ENCODE measurements around the gene SLC45A3. TPM values are rescaled to one million over a fixed set of nuclear protein-coding genes. Genes with fewer than 3 reads are reported as not detected.
A peak's percentile ranks its signal among the peaks of the same experiment; 100 is the strongest.

Gene SLC45A3, protein sequence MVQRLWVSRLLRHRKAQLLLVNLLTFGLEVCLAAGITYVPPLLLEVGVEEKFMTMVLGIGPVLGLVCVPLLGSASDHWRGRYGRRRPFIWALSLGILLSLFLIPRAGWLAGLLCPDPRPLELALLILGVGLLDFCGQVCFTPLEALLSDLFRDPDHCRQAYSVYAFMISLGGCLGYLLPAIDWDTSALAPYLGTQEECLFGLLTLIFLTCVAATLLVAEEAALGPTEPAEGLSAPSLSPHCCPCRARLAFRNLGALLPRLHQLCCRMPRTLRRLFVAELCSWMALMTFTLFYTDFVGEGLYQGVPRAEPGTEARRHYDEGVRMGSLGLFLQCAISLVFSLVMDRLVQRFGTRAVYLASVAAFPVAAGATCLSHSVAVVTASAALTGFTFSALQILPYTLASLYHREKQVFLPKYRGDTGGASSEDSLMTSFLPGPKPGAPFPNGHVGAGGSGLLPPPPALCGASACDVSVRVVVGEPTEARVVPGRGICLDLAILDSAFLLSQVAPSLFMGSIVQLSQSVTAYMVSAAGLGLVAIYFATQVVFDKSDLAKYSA
- total RNA-seq (2021; ENCODE audit: unreplicated experiment) (3.0 TPM), Bru-seq, nascent RNA (percentile 38 among the genes with signal in this experiment), BruChase-seq, experiment 1, labeled RNA remaining after a 2-hour chase (percentile 44 among the genes with signal in this experiment), BruChase-seq, experiment 2, labeled RNA remaining after a 6-hour chase (percentile 49 among the genes with signal in this experiment)
- polyA plus RNA-seq (2012; ENCODE audit: insufficient read length), result 4.2 TPM
- long read RNA-seq, partial matches to known transcripts, result 1 of 1 reads
- long read RNA-seq, other reads (novel, unspliced or antisense), result 0 of 1 reads

DNA sequence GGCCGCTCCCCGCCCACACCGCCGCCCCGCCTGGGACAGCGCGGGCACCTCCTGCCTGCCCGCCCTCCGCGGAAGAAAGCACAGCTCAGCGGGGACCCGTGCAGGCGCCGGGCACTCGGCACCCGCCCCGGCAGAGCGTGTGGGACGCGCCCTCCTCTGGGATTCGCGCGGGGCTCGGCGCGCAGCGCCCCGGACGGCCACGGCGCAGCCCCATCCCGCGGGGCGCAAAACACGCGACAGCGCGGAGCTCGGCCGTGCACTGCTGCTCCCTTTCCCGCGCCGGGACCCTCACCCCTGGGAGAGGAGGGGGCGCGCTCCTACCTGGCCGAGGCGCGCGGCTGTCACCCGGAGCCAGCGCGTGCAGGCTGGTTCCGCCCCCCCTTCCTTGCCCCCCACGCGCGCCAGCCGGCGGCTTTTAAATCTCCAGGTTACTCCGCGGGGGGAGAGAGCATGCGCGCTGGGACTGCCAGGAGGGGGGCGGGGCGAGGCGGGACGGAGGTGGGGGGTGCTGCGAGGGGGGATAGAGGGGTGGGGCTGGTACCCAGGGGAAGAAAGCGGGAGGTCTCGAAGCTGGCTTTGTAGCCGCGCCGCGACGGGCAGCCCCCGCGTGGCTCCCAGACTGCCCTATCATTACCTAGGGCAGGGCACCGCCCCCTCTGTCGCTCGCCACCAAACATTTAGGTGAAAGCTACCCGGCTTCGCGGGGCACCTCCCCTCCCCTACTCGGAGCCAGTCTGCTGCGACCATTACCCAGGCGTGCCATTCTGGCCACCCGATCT is at the start of gene SLC45A3:
Gene SLC45A3, minus strand, starts transcription at position 437 of the 779 bp plus-strand sequence. CDS start 15,853 bp downstream, outside the sequence.
- peaks cover 15% of the 10 kb centered on the region for H3K4me1 ChIP-seq (ENCODE audit: control insufficient read depth, insufficient read depth, low read length)
- H3K27ac ChIP-seq (ENCODE audit: low read length), result peak within 1 kb of the TSS; percentile 40; the same call in 1 of the 2 replicates
- POLR2A ChIA-PET, result interaction anchor here (0.7 to 0.8 kb wide), 4 partner anchors 18 to 557 kb away, joined by 3 to 12 read pairs (median 4); no protein-coding TSS in a partner anchor
- in situ Hi-C loops (cut with HindIII; ENCODE audit: low pct_unique_long_range_greater_than_20kb, low sequenced_read_pairs) (no loop called here), intact Hi-C loops (cut with micrococcal nuclease; ENCODE audit: unreplicated experiment) (no loop called here)
- H3K4me3 ChIP-seq (ENCODE audit: low read depth in 2 of 2, low read length in 2 of 2), result peak within 1 kb of the TSS; percentile 66 to 75
- no peak for TF ChIP-seq TCF7L2 (IDR thresholded peaks at IDR 0.05; ENCODE audit: low read depth, low read length)
- TF ChIP-seq SIN3A (IDR thresholded peaks at IDR 0.05; ENCODE audit: borderline replicate concordance, insufficient read depth, low read depth, low read length), result peak; percentile 83; the same call in 1 of the 2 replicates
- no peaks in the 10 kb centered on the region for H3K36me3 ChIP-seq (ENCODE audit: control insufficient read depth, insufficient read depth, low read length)
- ATAC-seq, result peak; percentile 86
- no peaks in the 10 kb centered on the region for H3K27me3 ChIP-seq (ENCODE audit: control insufficient read depth, insufficient read depth, low read length)
- DNase-seq (ENCODE audit: low read depth, low spot score), result no peak
- CTCF ChIA-PET, result interaction anchor here (1.3 kb wide), 1 partner anchor 22 kb away, joined by 6 read pairs; no protein-coding TSS in a partner anchor
- no peaks in the 10 kb centered on the region for H3K9me3 ChIP-seq (ENCODE audit: control insufficient read depth, insufficient read depth, low read depth, low read length)
- BruUV-seq (replicated peaks), result no TSS peak

DNA sequence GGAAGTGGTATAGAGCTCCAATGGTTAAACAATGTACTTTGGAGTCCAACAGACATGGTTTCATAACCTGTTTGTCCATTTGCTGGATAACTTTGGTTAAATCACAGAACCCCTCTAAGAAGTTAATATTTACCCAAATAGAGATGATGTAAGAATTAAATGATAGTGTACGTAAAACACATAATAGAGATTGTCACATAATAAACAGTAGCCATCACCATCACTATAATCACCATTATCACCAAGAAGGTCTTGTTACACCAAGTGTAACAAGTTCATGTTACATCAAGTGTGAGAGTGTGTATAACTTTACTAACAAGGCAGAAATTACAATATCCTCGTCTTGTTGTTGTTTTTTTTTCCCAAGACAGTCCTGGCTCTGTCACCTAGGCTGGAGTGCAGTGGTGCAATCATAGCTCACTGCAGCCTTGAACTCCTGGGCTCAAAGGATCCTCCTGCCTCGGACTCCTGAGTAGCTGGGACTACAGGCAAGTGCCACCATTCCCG is 46.4 kb upstream of the SLC45A3 start:
- H3K36me3 ChIP-seq (ENCODE audit: control insufficient read depth, insufficient read depth, low read length), result peaks cover 35% of the 10 kb centered on the region; the same call in 1 of the 2 replicates
- no peaks in the 10 kb centered on the region for H3K4me1 ChIP-seq (ENCODE audit: control insufficient read depth, insufficient read depth, low read length)
- CTCF ChIA-PET, result no interaction called here
- no peak for DNase-seq (ENCODE audit: low read depth, low spot score)
- H3K4me3 ChIP-seq (ENCODE audit: low read depth in 2 of 2, low read length in 2 of 2), result no peak overlapping the region
- TF ChIP-seq TCF7L2 (IDR thresholded peaks at IDR 0.05; ENCODE audit: low read depth, low read length), result no peak
- TF ChIP-seq SIN3A (IDR thresholded peaks at IDR 0.05; ENCODE audit: borderline replicate concordance, insufficient read depth, low read depth, low read length), result no peak
- TF ChIP-seq, protein P1, sequence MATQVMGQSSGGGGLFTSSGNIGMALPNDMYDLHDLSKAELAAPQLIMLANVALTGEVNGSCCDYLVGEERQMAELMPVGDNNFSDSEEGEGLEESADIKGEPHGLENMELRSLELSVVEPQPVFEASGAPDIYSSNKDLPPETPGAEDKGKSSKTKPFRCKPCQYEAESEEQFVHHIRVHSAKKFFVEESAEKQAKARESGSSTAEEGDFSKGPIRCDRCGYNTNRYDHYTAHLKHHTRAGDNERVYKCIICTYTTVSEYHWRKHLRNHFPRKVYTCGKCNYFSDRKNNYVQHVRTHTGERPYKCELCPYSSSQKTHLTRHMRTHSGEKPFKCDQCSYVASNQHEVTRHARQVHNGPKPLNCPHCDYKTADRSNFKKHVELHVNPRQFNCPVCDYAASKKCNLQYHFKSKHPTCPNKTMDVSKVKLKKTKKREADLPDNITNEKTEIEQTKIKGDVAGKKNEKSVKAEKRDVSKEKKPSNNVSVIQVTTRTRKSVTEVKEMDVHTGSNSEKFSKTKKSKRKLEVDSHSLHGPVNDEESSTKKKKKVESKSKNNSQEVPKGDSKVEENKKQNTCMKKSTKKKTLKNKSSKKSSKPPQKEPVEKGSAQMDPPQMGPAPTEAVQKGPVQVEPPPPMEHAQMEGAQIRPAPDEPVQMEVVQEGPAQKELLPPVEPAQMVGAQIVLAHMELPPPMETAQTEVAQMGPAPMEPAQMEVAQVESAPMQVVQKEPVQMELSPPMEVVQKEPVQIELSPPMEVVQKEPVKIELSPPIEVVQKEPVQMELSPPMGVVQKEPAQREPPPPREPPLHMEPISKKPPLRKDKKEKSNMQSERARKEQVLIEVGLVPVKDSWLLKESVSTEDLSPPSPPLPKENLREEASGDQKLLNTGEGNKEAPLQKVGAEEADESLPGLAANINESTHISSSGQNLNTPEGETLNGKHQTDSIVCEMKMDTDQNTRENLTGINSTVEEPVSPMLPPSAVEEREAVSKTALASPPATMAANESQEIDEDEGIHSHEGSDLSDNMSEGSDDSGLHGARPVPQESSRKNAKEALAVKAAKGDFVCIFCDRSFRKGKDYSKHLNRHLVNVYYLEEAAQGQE (IDR thresholded peaks at IDR 0.05; ENCODE audit: insufficient read depth in 1 of 2, low read depth in 2 of 2, low read length in 1 of 2), result no peak
- TF ChIP-seq, protein P2, sequence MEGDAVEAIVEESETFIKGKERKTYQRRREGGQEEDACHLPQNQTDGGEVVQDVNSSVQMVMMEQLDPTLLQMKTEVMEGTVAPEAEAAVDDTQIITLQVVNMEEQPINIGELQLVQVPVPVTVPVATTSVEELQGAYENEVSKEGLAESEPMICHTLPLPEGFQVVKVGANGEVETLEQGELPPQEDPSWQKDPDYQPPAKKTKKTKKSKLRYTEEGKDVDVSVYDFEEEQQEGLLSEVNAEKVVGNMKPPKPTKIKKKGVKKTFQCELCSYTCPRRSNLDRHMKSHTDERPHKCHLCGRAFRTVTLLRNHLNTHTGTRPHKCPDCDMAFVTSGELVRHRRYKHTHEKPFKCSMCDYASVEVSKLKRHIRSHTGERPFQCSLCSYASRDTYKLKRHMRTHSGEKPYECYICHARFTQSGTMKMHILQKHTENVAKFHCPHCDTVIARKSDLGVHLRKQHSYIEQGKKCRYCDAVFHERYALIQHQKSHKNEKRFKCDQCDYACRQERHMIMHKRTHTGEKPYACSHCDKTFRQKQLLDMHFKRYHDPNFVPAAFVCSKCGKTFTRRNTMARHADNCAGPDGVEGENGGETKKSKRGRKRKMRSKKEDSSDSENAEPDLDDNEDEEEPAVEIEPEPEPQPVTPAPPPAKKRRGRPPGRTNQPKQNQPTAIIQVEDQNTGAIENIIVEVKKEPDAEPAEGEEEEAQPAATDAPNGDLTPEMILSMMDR (IDR thresholded peaks at IDR 0.05), result no peak
- TF ChIP-seq POLR2AphosphoS5 (IDR thresholded peaks at IDR 0.05; ENCODE audit: low read depth, low read length), result no peak
- no peak for ATAC-seq
- no TSS peak for BruUV-seq (replicated peaks)
- POLR2A ChIA-PET, result no interaction called here
- no peak overlapping the region for H3K27ac ChIP-seq (ENCODE audit: low read length)
- H3K9me3 ChIP-seq (ENCODE audit: control insufficient read depth, insufficient read depth, low read depth, low read length), result no peaks in the 10 kb centered on the region
- in situ Hi-C loops (cut with HindIII; ENCODE audit: low pct_unique_long_range_greater_than_20kb, low sequenced_read_pairs), result no loop called here
- H3K27me3 ChIP-seq (ENCODE audit: control insufficient read depth, insufficient read depth, low read length), result no peaks in the 10 kb centered on the region
- intact Hi-C loops (cut with micrococcal nuclease; ENCODE audit: unreplicated experiment), result no loop called here

Data from Panc1 (cell line).